NCI-H2196 (cell line): Measurements from ENCODE around the gene PADI1.

Experiments used
- DNase-seq: peaks from one replicate; lab custom pipeline; 2025; ENCODE audit not compliant: unreplicated experiment; lab: John Stamatoyannopoulos, UW

Gene PADI1

DNA sequence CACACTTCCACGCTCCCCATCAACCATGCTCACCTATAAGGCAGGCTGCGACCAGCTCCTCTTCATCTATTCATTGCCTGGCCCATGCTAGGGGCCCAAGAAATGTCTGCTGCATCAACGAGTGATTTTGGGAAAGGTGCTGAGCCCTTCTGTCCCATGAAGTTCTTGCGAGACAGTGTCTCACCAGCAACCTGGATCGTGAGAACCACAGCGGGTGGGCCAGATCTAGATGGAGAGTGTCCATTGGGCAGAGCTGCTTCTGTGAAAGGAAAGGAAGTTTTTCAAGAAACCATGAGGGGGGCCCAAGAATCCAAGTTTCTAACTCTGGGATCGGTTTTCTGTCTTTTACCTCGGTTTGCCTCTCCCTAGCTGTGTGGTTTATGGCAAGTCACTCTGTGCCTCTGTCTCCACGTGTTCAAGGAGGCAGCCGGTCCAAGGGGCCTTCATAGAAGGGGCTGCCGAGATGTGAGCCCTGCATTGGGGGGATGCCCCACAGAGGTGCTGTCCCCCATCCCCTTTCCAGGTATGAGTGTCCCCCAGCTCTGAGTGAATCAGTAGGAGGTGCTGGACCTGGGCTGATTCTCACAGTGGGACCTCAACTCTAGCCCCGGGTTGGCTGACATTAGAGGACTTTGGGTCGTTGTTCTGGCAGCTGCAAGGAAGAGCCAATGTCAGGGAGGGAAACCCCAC lies 8.3 kb upstream of the PADI1 start:
- no peak for DNase-seq

- DNase-seq = no peak
Measured at GRCh38 chr1:17197696-17198095, 7.2 kb upstream of the PADI1 start.

DNA sequence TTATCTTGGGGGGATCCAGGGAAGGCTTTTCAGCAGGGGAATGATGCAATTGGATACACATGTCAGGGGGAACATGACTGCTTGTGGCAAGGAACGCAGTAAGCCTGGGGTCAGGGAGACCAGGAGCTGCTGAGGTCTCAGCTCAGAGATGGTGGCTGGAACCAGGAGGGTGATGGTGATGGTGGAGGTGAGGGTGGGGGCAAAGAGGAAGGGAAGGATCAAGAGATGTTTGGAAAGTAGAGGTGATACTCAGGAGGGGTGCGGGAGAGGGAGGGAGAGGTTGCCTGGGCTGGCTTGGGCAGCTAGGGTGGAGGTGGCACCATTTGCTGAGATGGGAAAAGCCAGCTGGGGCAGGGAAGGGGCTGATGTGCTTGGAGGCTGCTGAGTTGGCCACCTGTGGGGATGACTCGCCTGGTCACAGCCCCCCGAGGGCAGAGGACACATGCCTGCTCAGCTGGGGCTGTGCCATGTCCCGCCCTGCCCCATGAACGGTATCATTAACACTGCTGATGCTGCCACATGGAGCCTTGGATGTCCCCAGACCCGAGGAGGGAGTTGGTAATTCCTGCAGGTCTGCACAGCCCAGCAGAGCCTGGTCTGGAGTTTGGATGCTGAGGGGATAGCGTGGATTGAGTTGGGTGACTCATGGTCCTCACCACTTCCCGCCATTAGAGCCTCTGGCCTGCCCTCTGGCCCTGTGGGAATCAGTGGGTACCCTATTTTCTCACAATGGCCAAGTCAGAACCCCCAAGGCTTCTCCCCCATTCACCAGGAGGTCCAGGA lies 6.3 kb upstream of the PADI1 start:
- DNase-seq = no peak

GRCh38 chr1:17199267-17200044 lies 5.5 kb upstream of the PADI1 start:
- no peak for DNase-seq

DNA sequence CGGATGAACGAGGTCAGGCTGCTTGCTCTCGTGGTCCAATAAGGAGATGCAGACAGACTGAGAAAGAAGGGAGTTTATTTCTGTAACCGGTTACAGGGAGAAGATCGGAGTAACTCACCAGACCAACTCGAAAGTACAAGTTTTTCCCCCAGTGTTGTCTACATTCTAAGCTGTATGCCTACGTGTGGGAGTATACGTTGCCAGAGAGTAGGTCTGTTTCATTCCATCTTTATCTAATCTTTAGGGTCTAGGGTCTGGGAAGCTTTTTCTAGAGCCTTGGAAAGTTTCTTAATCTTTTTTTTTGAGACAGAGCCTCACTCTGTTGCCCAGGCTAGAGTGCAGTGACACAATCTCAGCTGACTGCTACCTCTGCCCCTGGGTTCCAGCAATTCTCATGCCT lies 4.7 kb upstream of the PADI1 start:
- DNase-seq = no peak

DNA sequence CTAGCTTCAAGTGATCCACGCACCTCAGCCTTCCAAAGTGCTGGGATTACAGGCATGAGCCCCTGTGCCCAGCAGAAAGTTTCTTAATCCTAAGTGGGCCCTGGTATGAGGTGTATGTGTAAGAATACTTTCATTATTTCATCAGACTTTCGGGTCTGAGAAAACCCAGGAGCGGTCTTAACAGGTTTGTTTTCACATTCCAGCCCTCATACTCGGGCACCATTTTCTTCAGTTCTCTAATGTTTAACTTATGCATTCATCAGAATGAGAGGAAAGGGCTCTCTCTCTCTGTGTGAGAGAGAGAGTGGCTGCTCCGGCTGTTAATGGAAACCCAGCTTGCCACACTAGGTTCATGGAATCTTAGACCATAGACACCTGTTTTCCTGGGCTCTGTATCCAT lies 4.2 kb upstream of the PADI1 start:
- DNase-seq = no peak

DNA sequence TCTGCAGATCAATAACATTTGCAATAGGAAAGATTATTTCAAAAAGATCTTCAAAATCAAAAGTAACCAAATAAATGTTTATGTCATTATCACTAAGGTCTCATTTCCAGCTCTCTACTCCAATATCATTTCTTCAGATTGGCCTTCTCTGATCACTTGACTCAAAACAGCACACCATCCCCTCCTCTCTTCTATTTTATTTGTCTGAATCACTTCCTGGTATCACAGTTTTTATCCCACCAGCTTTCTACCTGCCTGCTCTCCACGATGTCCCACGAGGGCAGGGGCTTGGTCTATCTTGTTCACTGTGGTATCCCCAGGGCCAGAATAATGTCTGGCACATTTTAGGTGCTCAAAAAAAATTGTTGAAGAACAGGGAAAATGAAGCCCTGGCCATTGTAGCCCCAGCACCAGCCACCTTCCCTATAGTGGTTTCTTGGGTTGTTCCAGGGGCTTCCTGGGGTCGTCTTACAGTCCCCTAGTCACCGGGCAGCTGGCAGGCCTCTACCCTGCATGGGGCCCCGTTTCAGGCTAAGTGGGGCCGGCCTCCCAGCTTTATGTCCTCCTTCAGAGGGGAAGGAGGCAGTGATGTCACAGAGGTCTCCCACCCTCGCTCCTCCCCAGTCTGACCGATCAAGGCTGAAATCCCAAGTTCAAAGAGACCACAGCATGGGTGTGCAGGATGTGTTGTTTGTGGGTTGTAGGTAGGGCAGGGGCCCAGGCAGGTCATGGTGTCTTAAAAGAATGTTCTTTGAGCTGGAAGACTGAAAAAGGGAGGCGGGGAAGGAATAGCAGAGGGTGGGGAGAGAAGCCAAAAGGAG lies 3.5 kb upstream of the PADI1 start:
- no peak for DNase-seq

GRCh38 chr1:17205652-17206051 lies 724 bp downstream of the PADI1 start:
- DNase-seq = no peak

- DNase-seq = no peak
Measured at GRCh38 chr1:17206196-17206595, 1.3 kb downstream of the PADI1 start.

GRCh38 chr1:17207046-17207445 lies 2.1 kb downstream of the PADI1 start:
- peak; percentile 25 for DNase-seq

DNA sequence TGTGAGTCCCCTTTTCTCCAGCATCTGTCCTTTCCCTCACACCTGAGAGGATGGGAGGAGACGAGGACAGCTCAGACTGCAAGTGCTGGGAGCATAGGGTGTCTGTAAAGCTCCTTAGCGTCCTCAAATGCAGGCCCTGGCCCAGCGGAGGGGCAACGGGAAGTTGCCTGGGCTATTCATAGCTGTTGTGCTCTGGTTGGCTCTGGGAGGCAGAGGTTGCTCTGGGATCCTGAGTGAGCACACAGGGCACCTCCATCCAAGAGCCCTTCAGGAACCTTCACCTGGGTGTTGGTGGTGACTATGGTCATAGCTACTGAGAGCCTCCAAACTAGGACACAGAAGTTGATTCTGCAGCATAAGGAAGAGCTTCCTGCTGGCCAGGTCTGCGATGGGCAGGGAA lies 2.6 kb downstream of the PADI1 start:
- DNase-seq = no peak

GRCh38 chr1:17207966-17208418 lies 3.1 kb downstream of the PADI1 start:
- no peak for DNase-seq

DNA sequence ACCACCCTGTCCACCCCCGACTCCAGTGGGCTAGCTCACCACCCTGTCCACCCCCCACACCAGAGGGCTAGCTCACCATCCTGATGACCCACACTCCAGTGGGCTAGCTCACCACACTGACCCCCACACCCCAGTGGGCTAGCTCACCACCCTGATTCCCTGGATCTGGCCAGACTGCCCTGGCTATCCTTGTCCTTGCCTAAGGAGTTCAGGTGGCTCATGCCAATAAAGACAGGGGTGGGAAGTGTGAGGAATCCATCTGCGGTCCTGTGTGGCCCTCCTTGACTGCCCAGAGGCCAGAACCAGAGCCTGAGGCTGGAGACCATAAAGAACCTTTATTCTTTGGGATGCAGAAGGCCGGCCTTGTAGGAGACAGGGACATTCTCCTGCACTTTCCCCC lies 3.6 kb downstream of the PADI1 start:
- no peak for DNase-seq

DNA sequence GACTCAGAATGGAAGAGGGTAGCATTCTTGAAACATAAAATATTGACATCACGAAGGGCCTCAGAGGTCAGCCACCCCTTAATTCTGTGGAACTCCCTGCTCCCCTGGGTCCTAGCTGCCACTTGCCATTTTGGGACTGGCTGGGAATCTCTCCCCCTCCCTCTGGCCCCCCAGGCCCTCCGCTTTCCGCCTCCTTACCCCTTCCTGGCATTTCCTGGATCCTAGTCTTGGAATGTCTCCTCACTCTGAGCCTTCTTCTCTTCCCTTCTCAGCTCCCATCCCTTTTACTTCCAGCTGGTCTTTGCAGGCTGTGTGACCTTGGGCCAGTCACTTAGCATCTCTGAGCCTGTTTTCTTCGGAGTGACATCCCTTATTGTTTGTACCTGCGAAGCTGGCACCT lies 4.5 kb downstream of the PADI1 start:
- no peak for DNase-seq

DNA sequence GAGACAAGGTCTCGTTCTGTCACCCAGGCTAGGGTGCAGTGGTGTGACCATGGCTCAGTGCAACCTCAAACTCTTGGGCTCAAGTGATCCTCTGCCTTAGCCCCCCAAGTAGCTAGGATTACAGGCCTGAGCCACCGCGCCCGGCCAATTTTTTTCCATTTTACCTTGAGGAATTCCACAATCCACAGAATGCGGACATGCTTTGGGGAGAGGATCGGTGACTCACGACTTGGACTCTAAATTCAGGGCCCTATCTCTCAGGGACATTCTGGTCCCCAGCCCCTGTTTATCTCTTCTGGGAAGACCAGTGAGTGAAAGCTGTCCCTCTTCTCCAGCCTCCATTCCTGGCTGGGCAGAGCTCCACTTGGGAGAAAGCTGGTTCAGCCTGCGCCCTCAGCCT lies 5.2 kb downstream of the PADI1 start:
- no peak for DNase-seq

- no peak for DNase-seq
Measured at GRCh38 chr1:17211377-17211776, 6.4 kb downstream of the PADI1 start.

DNA sequence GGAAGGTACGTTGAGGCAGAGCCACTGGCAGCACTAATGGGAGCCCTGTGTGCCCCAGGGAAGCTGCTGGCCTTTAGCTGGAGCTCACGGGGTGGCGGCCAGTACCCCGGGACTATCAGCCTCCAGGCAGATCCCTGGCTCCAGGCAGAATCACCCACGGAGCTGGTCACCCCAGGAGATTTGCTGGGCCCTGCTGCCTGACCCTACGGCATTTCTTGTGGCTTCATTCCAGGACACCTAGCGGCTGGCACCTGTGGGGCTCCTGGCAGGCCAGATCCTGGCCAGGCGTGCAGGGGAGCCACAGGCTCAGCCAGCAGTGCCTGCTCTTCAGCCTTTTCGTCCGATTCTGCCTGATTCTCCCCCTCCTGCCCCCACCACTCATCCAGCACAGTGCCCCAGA lies 7.1 kb downstream of the PADI1 start:
- peak; percentile 28 for DNase-seq

DNA sequence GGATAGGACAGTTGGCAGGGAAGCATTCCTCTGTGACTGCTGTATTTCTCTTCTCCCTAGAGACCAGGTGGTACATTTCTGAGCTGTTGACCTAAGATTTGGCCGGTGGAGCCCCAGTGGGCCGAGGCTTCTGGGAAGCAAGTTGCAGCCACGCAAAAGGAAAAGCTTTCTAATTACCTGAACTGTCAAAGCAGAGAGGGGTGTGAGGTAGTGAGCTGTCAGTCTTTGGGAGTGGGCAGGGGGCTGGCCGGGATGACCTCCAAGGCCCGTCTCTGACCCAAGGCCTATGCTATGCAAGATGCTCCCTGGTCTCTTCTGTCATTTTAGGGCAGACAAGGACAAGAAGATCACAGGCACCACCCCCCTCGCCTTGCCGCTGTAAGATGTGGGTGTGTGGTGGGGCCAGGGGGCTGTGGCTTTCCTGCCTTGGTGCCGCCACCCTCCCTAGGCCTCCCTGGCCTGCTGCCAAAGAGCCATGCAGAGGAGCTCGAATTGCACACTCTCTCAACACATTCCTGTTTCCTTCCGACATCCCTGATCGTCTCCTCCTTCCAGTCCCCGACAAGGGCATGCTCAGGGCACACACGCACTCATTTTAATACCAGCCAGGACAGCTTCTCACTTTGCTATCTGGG lies 7.7 kb downstream of the PADI1 start:
- DNase-seq = peak; percentile 52

DNA sequence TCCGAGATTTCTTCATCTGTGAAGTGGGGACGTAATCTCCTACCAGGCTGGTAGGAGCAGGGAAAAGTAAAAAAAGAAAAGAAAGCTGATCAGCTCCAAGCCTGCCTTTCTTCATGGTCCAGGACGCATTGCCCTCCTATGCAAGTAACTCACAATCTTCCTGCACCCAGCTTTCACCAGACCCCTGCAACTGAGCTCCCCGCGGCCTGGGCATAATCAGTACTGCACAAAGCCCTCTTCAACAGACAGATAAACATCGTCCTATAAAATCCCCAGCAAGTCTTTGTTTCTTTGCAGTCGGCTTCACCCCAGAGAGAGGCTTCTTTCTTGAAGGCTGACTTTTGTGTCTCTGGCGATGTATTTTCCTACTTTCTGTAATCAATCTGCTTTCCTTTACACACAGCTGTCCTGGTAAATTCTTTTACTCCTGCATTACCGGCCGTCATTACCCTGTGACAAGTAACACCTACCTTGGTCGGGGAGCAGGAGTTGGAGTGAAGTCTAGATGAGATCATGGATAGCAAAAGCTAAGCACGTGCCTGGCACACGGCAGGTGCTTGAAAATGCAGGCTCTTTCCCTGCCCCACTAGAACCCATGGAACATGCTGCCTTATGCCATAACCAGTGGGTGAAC lies 8.3 kb downstream of the PADI1 start:
- no peak for DNase-seq

DNA sequence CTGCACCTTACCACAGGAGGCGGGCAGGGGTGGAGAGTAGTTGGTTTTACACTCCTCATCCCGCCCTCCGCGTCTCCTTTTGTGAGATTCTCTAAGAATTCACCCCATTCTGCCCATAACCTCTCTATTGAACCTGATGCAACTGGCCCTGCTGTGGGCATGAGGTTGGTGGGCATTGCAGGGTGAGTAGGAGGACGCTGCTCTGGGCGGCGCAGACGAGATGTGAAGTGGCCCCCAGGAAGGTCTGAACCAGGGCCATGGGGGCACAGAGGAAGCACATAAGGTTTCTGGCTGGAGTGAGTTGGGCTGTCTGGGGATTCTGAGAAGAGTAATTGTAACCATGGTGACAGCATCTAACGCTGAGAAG lies 8.8 kb downstream of the PADI1 start:
- no peak for DNase-seq
